Lower leg skin (tissue), 3 donors: Measurements from ENCODE around the gene HIC2.

ENCODE experiments used
- POLR2A ChIP-seq, 2 donors: fragments of 450-650 bp; IDR thresholded peaks; one replicate each; pipeline ENCODE4 v1.6.1; 2016 to 2017; ENCODE audit warnings: antibody characterized with exemption in 2 of 2, mild to moderate bottlenecking in 1 of 2, moderate library complexity in 1 of 2
- TF ChIP-seq, protein P1 (sequence below), 3 donors: fragments of 450-650 bp; IDR thresholded peaks; one replicate each; pipeline ENCODE4 v1.5.1; 2016; ENCODE audit warnings: antibody characterized with exemption in 3 of 3, mild to moderate bottlenecking in 3 of 3, moderate library complexity in 2 of 3

DNA sequence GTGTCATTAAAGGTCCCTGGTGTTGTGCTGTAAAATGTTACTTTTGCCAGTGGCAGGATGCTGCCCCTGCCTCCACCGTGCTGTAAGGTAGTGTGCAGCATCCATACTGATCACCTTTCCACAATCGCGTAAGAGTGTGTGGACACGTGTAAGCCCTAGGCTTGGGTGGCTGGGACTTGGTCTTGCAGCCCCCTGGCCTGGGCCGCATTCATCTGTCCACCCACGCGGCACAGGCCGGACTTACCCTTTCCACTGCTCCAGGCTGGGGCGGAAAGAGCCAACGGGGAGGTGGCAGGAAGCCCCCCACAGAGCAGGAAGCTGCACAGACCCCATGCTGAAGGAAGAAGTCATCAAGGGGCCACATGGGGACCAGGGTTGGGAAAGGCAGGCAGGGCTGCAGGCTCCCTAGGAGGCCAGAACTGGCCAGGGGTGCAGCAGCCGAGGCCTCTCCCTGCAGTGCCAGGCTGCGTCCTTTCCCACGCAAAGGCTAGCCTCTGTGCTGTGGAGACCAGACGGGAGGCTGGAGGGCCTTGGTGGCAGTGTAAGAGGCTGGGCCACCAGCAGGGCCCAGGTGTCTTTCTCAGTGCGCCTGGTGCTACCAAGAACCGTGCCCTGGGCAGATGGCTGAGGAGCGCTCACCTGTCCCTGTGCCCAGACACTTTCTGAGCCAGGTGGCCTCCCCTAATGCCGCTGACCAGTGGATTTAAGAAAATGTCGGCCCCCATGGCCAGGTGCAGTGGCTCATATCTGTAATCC, 38.3 kb downstream of the HIC2 start:
- TF ChIP-seq, protein P1, sequence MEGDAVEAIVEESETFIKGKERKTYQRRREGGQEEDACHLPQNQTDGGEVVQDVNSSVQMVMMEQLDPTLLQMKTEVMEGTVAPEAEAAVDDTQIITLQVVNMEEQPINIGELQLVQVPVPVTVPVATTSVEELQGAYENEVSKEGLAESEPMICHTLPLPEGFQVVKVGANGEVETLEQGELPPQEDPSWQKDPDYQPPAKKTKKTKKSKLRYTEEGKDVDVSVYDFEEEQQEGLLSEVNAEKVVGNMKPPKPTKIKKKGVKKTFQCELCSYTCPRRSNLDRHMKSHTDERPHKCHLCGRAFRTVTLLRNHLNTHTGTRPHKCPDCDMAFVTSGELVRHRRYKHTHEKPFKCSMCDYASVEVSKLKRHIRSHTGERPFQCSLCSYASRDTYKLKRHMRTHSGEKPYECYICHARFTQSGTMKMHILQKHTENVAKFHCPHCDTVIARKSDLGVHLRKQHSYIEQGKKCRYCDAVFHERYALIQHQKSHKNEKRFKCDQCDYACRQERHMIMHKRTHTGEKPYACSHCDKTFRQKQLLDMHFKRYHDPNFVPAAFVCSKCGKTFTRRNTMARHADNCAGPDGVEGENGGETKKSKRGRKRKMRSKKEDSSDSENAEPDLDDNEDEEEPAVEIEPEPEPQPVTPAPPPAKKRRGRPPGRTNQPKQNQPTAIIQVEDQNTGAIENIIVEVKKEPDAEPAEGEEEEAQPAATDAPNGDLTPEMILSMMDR (IDR thresholded peaks at IDR 0.05), result no peak
- no peak for TF ChIP-seq POLR2A (IDR thresholded peaks at IDR 0.05)
